Neural progenitor cell (in vitro differentiated cells): Measurements from ENCODE around the gene DYNC1I2. TPM values are rescaled to one million over a fixed set of nuclear protein-coding genes. Genes with fewer than 3 reads are reported as not detected.

Source experiments
- DNase-seq: peaks from one replicate; pipeline ENCODE4 v3.0.0-alpha.2; 2016; ENCODE audit warnings: low spot score
- H2AFZ ChIP-seq: fragments of 200-600 bp; sonication (generic); replicated peaks from 2 replicates; pipeline ENCODE4 v1.6.1; 2016; ENCODE audit warnings: antibody characterized with exemption
- H3F3A ChIP-seq: fragments of 200-600 bp; sonication (generic); 2 replicates; pipeline ENCODE4 v1.6.1; 2016; ENCODE audit warnings: antibody characterized with exemption, low read depth
- H3K27ac ChIP-seq: fragments of 200-600 bp; sonication (generic); 2 replicates; pipeline ENCODE4 v1.5.1; 2016; ENCODE audit warnings: mild to moderate bottlenecking
- H3K27me3 ChIP-seq: fragments of 200-600 bp; sonication (generic); 2 replicates; pipeline ENCODE4 v1.6.1; 2016; ENCODE audit warnings: mild to moderate bottlenecking, moderate library complexity
- H3K36me3 ChIP-seq: fragments of 200-600 bp; sonication (generic); 2 replicates; pipeline ENCODE4 v1.5.1; 2016
- H3K4me1 ChIP-seq: fragments of 200-600 bp; sonication (generic); 2 replicates; pipeline ENCODE4 v1.6.1; 2016; ENCODE audit warnings: mixed run types
- H3K4me2 ChIP-seq: fragments of 200-600 bp; sonication (generic); 2 replicates; pipeline ENCODE4 v1.6.1; 2016
- H3K4me3 ChIP-seq: fragments of 200-600 bp; sonication (generic); 2 replicates; pipeline ENCODE4 v1.5.1; 2016
- H3K79me2 ChIP-seq: fragments of 200-600 bp; sonication (generic); 2 replicates; pipeline ENCODE4 v1.6.1; 2016; ENCODE audit warnings: low read depth
- H3K9ac ChIP-seq: fragments of 200-600 bp; sonication (generic); 2 replicates; pipeline ENCODE4 v1.6.1; 2016
- H3K9me3 ChIP-seq: fragments of 200-600 bp; sonication (generic); 2 replicates; pipeline ENCODE4 v1.5.1; 2016; ENCODE audit warnings: low read depth
- H4K20me1 ChIP-seq: fragments of 200-600 bp; sonication (generic); 2 replicates; pipeline ENCODE4 v1.6.1; 2016; ENCODE audit warnings: low read depth
- H3K27ac Mint-ChIP-seq: 3 replicates; pipeline ENCODE4 v1.8.0; 2021; ENCODE audit warnings: mixed read lengths
- H3K27me3 Mint-ChIP-seq: 2 replicates; pipeline ENCODE4 v1.8.0; 2022; ENCODE audit warnings: low read depth, mild to moderate bottlenecking, inconsistent platforms, moderate library complexity, mixed read lengths; ENCODE audit not compliant: insufficient read depth
- H3K36me3 Mint-ChIP-seq: 3 replicates; pipeline ENCODE4 v1.8.0; 2021; ENCODE audit warnings: mixed read lengths
- H3K4me1 Mint-ChIP-seq: 3 replicates; pipeline ENCODE4 v1.8.0; 2021; ENCODE audit warnings: mixed read lengths
- H3K4me3 Mint-ChIP-seq: 3 replicates; pipeline ENCODE4 v1.8.0; 2021; ENCODE audit warnings: mild to moderate bottlenecking, moderate library complexity, mixed read lengths
- H3K9me3 Mint-ChIP-seq: 3 replicates; pipeline ENCODE4 v1.8.0; 2020; ENCODE audit warnings: mixed read lengths
- EZH2 ChIP-seq: fragments of 200-600 bp; sonication (generic); IDR thresholded peaks from 2 replicates; pipeline ENCODE4 v1.6.1; 2017; ENCODE audit warnings: antibody characterized with exemption, mild to moderate bottlenecking, moderate library complexity
- EZH2phosphoT487 ChIP-seq: fragments of 200-600 bp; sonication (generic); IDR thresholded peaks from 2 replicates; pipeline ENCODE4 v1.6.1; 2017; ENCODE audit warnings: antibody characterized with exemption
- total RNA-seq: library from RNA; depleted of rRNA; stranded (reverse); fragments of >200 nt; gene quantifications from 2 replicates; pipeline ENCODE4 v1.2.3, GENCODE V29; 2015; ENCODE audit warnings: low replicate concordance
- TF ChIP-seq, protein P1 (sequence below): fragments of 200-600 bp; sonication (generic); IDR thresholded peaks from 2 replicates; pipeline ENCODE4 v1.5.1; 2017; ENCODE audit warnings: antibody characterized with exemption, mild to moderate bottlenecking

Gene DYNC1I2
- total RNA-seq, 1 donor from 2014 or later, result 174 TPM

DNA sequence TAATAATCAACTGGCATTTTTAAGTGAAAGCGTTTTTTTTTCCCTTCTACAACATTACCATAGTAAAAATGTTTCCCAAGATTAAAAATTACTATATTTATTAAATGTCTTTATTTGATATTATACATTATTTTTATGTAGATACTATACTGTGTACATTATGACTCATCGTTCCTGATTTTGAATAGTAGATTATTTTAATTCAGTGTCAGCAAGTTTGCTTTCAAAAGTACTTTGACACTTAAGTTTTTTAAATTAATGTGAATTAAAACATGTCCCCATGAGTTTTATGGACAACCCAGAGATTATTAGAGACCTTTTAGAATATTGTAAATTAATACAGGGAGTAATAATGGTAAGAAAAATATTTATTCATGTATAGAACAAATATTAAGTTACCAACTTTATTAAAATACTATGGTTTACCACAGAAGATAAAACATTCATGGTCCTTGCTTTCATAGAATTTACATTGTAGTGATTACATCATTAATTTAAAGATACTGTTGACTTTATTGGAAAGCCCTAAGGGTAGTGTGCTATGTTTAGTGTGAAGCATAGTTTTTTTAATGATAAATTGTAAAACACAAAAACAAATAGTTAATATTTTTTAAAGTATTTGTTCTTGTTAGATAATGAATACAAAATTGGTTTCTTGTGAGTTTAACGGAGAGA, 21.9 kb downstream of the DYNC1I2 start:
- no peak for DNase-seq
- Histone ChIP-seq H3K27ac (no peak overlapping the region), H3K36me3 (no peaks in the 10 kb centered on the region), H3F3A (peaks cover 2% of the 10 kb centered on the region), H3K4me1 (no peaks in the 10 kb centered on the region), H3K27me3 (no peaks in the 10 kb centered on the region), H3K9ac (no peak overlapping the region), H3K4me3 (no peak overlapping the region), H3K79me2 (peaks cover 22% of the 10 kb centered on the region), H3K4me2 (no peak overlapping the region), H3K9me3 (no peaks in the 10 kb centered on the region), H2AFZ (no peak overlapping the region), H4K20me1 (peaks cover 6% of the 10 kb centered on the region)
- TF ChIP-seq EZH2phosphoT487 (no peak), EZH2 (no peak)
- TF ChIP-seq, protein P1, sequence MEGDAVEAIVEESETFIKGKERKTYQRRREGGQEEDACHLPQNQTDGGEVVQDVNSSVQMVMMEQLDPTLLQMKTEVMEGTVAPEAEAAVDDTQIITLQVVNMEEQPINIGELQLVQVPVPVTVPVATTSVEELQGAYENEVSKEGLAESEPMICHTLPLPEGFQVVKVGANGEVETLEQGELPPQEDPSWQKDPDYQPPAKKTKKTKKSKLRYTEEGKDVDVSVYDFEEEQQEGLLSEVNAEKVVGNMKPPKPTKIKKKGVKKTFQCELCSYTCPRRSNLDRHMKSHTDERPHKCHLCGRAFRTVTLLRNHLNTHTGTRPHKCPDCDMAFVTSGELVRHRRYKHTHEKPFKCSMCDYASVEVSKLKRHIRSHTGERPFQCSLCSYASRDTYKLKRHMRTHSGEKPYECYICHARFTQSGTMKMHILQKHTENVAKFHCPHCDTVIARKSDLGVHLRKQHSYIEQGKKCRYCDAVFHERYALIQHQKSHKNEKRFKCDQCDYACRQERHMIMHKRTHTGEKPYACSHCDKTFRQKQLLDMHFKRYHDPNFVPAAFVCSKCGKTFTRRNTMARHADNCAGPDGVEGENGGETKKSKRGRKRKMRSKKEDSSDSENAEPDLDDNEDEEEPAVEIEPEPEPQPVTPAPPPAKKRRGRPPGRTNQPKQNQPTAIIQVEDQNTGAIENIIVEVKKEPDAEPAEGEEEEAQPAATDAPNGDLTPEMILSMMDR, result no peak
- H3K36me3 Mint-ChIP-seq, result no peaks in the 10 kb centered on the region
- no peaks in the 10 kb centered on the region for H3K27me3 Mint-ChIP-seq
- no peaks in the 10 kb centered on the region for H3K4me1 Mint-ChIP-seq
- H3K9me3 Mint-ChIP-seq, result no peaks in the 10 kb centered on the region
- H3K4me3 Mint-ChIP-seq, result no peak overlapping the region
- H3K27ac Mint-ChIP-seq, result no peak overlapping the region

DNA sequence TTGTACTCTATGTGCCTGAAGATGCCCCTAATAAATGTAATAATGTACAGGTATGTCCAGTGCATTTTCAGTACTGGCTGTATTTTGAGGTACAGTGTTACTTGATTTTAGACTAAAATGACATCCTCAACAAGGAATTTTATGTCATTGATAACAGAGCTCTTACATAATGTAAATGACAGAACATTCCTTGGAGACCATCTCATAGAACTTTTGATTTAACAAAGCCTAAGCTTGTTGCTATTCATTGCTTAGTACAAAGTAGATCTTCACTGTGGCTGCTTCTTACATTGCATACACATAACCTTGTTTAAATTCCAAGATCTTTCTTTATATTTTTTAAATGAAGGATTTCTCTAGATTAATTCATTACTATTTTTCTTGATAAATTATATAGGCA, 24.1 kb downstream of the DYNC1I2 start:
- no peaks in the 10 kb centered on the region for H3K36me3 Mint-ChIP-seq
- Histone ChIP-seq H3K4me3 (no peak overlapping the region), H3F3A (peaks cover 3% of the 10 kb centered on the region), H3K36me3 (no peaks in the 10 kb centered on the region), H3K79me2 (peaks cover 6% of the 10 kb centered on the region), H3K4me1 (no peaks in the 10 kb centered on the region), H3K27ac (no peak overlapping the region), H4K20me1 (peaks cover 2% of the 10 kb centered on the region), H3K27me3 (no peaks in the 10 kb centered on the region), H3K9me3 (no peaks in the 10 kb centered on the region), H2AFZ (no peak overlapping the region), H3K4me2 (no peak overlapping the region), H3K9ac (no peak overlapping the region)
- no peaks in the 10 kb centered on the region for H3K27me3 Mint-ChIP-seq
- no peaks in the 10 kb centered on the region for H3K9me3 Mint-ChIP-seq
- H3K4me3 Mint-ChIP-seq, result no peak overlapping the region
- no peaks in the 10 kb centered on the region for H3K4me1 Mint-ChIP-seq
- no peak overlapping the region for H3K27ac Mint-ChIP-seq
- no peak for DNase-seq
- no peak for TF ChIP-seq EZH2
- TF ChIP-seq, protein P1, result no peak
- TF ChIP-seq EZH2phosphoT487, result no peak

DNA sequence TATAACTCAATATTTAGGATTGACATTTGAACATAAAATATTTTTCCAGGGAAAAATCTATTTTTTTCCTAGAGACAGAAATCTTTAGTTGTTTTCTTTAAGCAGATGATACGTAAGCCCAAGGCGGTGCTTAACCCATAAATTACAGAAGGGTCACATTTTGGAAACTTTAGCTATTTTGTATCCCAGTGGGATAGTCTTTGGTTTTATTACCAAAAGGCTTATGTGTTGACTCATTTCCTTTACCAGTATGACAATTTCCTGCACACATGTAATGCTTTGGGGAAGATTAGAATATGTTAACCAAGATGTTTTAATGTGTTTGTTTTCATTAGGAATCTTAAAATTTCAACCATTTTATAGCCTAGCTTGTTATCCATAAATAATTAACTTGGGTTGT, 24.8 kb downstream of the DYNC1I2 start:
- Histone ChIP-seq H3K4me2 (no peak overlapping the region), H3K4me1 (no peaks in the 10 kb centered on the region), H3K9ac (no peak overlapping the region), H3K9me3 (no peaks in the 10 kb centered on the region), H3F3A (peaks cover 3% of the 10 kb centered on the region), H3K79me2 (no peaks in the 10 kb centered on the region), H3K4me3 (no peak overlapping the region), H3K27ac (no peak overlapping the region), H3K36me3 (no peaks in the 10 kb centered on the region), H2AFZ (no peak overlapping the region), H3K27me3 (no peaks in the 10 kb centered on the region), H4K20me1 (no peaks in the 10 kb centered on the region)
- Mint-ChIP-seq H3K36me3 (no peaks in the 10 kb centered on the region), H3K9me3 (no peaks in the 10 kb centered on the region), H3K27ac (no peak overlapping the region), H3K27me3 (no peaks in the 10 kb centered on the region), H3K4me1 (no peaks in the 10 kb centered on the region), H3K4me3 (no peak overlapping the region)
- no peak for DNase-seq
- TF ChIP-seq, protein P1, result no peak
- no peak for TF ChIP-seq EZH2
- TF ChIP-seq EZH2phosphoT487, result no peak
